Measurements from ENCODE around the gene C12orf57.

DNA sequence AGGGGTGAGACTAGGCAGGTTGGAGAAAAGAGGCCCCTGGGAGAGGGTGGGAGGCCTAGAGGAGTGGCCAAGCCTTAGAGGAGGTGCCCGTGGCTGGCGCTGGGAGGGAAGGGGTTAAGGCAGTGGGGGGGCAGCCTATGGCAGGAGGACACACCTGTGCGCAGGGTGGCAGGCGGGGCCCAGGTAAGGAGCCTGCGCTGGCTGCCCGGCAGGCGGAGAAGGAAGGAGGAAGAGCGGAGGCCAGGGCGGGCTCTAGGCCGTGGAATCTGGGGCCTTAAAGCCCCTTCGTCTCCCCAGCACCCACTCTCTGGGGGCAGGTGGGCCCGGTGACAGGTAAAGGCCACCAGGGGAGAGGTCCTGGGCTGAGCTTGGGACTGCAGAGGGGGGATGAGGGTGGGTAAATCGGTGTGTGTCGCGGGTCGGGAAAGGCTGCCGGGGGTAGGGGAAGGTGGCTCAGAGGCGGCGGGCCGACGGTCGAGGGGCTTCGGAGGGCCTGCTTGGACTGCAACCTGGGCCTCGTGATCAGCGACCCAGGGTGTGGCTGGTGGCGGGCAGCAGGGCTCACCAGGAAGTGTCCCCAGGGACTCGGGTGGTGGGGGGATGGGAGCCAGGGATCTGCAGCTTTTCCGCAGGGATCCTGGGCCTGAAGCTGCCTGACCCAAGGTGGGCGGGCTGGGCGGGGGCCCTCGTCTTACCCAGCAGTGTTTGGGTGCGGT, 19.4 kb downstream of the C12orf57 start:
- TF ChIP-seq BHLHE40 (IDR thresholded peaks at IDR 0.05; ENCODE audit: borderline replicate concordance) (no peak), TARDBP (IDR thresholded peaks at IDR 0.05) (no peak), SP1 (IDR thresholded peaks at IDR 0.05) (no peak), FOXA1 (IDR thresholded peaks at IDR 0.05) (no peak)

All from HEK293T (cell line).